Measurements from ENCODE around the gene ADAMTS17.

Gene ADAMTS17

DNA sequence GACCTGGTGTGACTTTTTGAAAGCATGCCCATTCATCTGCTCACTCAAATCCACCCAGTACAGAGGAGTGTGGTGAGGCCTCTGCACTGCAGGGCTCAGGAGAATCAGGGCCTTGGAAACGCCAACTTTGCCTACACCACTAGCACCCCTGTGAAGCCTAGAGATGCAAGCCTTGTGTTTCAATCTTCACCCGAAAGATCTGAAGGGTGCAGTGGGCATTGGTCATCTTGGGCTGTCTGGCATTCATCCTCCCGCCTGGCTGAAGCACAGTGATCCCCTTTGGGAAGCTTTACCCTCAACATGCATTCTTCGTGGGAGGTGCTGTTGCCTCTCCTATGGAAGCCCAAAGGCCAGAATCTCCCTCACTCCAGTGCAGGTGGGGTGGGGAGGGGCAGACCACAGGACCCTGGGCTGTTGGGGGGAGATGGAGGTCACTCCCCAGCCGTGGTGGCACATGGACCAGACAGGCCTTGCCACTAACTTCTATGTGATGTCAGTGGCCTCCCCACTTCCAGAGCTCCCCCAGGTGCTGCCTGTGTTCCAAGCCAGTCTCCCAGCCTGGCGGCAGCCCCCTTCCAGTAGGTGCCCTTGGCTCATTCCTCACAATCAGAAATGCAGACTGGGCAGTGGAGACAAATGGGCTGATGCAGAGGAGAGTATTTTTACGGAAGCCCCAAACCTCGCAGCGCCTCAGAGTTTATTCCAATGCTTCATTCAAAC lies 92.5 kb downstream of the ADAMTS17 start:
- Mint-ChIP-seq H3K27ac (no peak overlapping the region), H3K36me3 (no peaks in the 10 kb centered on the region), H3K27me3 (no peaks in the 10 kb centered on the region), H3K9me3 (peaks cover 2% of the 10 kb centered on the region), H3K4me1 (no peaks in the 10 kb centered on the region), H3K4me3 (no peak overlapping the region)
- no peak for DNase-seq (ENCODE audit: low spot score in 2 of 2)
- ATAC-seq (ENCODE audit: low read depth), result no peak

DNA sequence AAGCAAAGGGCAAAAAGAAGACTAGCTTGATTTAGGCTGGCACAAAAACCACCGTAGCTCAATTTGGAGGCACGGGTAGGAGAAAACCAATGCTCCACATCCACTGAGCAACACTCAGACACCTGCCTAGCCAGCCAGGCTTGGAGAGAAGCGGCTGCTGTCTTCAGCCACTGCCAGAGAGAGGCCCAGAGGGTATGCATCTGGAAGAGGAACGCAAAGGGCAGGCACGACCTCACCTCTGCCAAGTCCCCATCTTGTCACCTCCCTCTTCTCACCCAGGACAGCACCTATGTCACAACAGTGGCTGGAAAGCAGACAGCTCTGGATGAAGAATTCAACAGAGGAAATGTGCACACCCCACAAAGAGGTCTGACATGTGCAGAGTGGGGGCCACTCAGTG lies 93.5 kb downstream of the ADAMTS17 start:
- no peak overlapping the region for H3K27ac Mint-ChIP-seq
- H3K27me3 Mint-ChIP-seq, result no peaks in the 10 kb centered on the region
- H3K4me3 Mint-ChIP-seq, result no peak overlapping the region
- DNase-seq (ENCODE audit: low spot score in 2 of 2) (no peak), ATAC-seq (ENCODE audit: low read depth) (no peak)
- no peaks in the 10 kb centered on the region for H3K4me1 Mint-ChIP-seq
- H3K9me3 Mint-ChIP-seq, result peaks cover 2% of the 10 kb centered on the region
- H3K36me3 Mint-ChIP-seq, result no peaks in the 10 kb centered on the region

DNA sequence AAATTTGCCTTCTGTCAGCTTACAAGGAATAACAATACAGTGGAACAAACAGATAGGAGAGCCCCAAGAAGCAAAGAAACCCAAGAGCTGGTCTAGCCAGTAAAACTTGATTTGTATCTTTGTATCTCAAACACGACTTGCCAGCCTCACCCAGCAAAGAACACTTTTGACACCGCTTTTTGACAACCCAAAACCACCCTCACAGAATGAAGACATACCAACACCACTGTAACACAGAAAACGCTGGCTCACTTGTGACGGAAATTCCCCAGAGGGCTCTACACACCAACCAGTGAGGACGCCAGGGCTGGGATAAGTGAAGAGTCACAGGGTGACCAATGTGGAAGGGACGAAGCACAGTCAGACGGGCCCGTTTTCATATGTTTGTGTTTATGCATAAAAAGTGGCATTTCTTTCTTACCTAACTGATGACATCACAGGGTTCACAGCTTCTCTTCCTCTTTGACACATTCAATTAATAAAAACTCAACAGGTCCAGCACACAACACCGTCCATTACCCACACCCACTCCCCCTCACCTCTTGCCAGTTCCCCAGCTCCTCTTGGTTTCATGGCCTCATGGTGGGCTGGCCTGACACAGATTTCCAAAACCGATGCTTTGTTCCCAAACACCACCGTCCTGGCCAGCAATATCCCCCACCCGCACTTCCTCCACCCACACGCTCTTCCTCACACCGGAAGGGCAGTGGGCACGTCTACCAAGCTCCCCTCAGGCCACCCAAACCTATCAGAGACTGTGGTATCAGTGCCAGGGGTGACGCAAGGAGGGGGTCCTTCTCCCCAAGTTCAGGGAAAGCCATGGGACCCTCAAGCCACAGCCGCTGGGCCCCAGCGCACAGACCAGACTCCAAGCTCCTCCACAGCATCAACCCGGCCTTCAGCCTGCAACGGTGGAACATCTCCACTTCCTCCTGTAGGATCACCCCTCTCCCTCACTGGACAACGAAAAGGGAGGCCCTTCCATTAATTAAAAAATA lies 94.2 kb downstream of the ADAMTS17 start:
- Mint-ChIP-seq H3K9me3 (peaks cover 3% of the 10 kb centered on the region), H3K4me1 (no peaks in the 10 kb centered on the region), H3K27ac (no peak overlapping the region), H3K36me3 (no peaks in the 10 kb centered on the region), H3K4me3 (no peak overlapping the region), H3K27me3 (no peaks in the 10 kb centered on the region)
- DNase-seq (ENCODE audit: low spot score in 2 of 2), result no peak
- ATAC-seq (ENCODE audit: low read depth), result no peak

- DNase-seq (ENCODE audit: low spot score in 2 of 2) (no peak), ATAC-seq (ENCODE audit: low read depth) (no peak)
- Mint-ChIP-seq H3K36me3 (no peaks in the 10 kb centered on the region), H3K27ac (no peak overlapping the region), H3K9me3 (peaks cover 8% of the 10 kb centered on the region), H3K4me3 (no peak overlapping the region), H3K27me3 (no peaks in the 10 kb centered on the region), H3K4me1 (no peaks in the 10 kb centered on the region)
Measured at GRCh38 chr15:100245855-100246254, 95.9 kb downstream of the ADAMTS17 start.

DNA sequence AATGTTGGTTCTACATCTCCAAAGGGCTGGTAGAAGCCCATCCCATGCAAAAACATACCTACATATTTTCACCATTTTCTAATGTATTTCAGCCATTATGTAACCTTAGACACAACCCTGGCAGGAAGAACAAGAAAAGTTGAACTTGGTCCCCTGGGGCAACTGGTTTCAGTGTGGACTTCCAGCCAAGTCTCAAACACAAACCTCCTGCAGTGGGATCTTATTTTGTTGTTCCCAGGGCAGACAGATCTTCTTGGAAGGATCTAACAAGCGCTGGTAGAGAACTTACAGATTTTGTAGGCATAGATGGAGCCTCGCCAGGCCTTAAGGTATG lies 96.3 kb downstream of the ADAMTS17 start:
- no peaks in the 10 kb centered on the region for H3K27me3 Mint-ChIP-seq
- ATAC-seq (ENCODE audit: low read depth), result no peak
- no peaks in the 10 kb centered on the region for H3K36me3 Mint-ChIP-seq
- H3K4me3 Mint-ChIP-seq, result no peak overlapping the region
- H3K27ac Mint-ChIP-seq, result no peak overlapping the region
- H3K9me3 Mint-ChIP-seq, result peaks cover 8% of the 10 kb centered on the region
- DNase-seq (ENCODE audit: low spot score in 2 of 2), result no peak
- no peaks in the 10 kb centered on the region for H3K4me1 Mint-ChIP-seq

DNA sequence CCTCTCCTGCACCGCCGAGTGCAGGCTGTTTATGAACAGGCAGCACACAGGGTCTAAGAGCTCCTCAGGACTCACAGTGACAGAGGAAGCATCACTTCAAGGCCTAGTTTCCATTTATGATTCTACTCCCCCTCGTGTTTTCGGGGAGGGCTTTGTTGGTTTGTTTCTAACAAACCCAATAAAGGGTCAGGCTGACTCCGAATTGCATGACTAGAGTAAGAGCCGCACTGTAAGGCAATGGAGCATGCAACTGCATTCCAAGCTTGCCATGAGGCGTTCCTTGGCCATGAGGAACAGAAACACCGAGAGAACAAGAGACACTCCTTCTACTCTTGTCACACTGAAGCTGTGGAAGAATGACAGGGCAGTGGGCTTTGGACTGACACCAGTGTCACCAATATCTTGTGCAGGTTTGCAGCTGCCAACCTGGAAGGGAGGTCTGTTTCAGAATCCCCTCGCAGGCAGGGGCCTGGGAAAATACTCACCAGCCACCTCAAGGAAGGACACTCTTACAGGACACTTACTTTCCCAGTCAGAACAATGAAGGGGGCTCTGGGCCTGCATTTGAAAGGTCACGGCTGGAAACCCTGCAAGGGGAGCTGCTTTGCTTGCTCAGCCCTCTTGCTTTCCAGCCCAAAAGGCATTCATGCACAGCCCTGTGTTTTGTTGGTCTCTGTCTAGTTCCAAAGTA lies 96.8 kb downstream of the ADAMTS17 start:
- no peak overlapping the region for H3K4me3 Mint-ChIP-seq
- H3K9me3 Mint-ChIP-seq, result peaks cover 8% of the 10 kb centered on the region
- H3K27me3 Mint-ChIP-seq, result no peaks in the 10 kb centered on the region
- no peak for DNase-seq (ENCODE audit: low spot score in 2 of 2)
- H3K36me3 Mint-ChIP-seq, result no peaks in the 10 kb centered on the region
- no peaks in the 10 kb centered on the region for H3K4me1 Mint-ChIP-seq
- no peak for ATAC-seq (ENCODE audit: low read depth)
- H3K27ac Mint-ChIP-seq, result no peak overlapping the region

DNA sequence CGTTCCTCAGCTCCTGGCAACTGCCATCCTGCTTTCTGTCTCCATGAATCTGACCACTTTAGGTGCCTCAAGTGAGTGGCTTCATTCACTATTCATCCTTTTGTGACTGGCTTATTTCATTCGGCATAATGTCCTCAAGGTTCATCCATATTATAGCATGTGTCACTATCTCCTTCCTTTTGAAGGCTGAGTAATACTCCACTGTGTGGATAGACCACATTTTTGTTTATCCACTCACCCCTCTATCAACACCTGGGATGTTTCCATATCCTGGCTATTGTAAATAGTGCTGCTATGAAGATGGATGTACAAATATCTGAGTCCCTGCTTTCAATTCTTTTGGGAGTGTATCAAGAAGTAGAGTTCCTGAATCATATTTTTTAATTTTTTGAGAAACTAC lies 98.8 kb downstream of the ADAMTS17 start:
- DNase-seq (ENCODE audit: low spot score in 2 of 2) (no peak), ATAC-seq (ENCODE audit: low read depth) (no peak)
- H3K4me1 Mint-ChIP-seq, result no peaks in the 10 kb centered on the region
- no peak overlapping the region for H3K4me3 Mint-ChIP-seq
- peaks cover 1% of the 10 kb centered on the region for H3K27me3 Mint-ChIP-seq
- H3K36me3 Mint-ChIP-seq, result no peaks in the 10 kb centered on the region
- H3K9me3 Mint-ChIP-seq, result peaks cover 8% of the 10 kb centered on the region
- H3K27ac Mint-ChIP-seq, result no peak overlapping the region

DNA sequence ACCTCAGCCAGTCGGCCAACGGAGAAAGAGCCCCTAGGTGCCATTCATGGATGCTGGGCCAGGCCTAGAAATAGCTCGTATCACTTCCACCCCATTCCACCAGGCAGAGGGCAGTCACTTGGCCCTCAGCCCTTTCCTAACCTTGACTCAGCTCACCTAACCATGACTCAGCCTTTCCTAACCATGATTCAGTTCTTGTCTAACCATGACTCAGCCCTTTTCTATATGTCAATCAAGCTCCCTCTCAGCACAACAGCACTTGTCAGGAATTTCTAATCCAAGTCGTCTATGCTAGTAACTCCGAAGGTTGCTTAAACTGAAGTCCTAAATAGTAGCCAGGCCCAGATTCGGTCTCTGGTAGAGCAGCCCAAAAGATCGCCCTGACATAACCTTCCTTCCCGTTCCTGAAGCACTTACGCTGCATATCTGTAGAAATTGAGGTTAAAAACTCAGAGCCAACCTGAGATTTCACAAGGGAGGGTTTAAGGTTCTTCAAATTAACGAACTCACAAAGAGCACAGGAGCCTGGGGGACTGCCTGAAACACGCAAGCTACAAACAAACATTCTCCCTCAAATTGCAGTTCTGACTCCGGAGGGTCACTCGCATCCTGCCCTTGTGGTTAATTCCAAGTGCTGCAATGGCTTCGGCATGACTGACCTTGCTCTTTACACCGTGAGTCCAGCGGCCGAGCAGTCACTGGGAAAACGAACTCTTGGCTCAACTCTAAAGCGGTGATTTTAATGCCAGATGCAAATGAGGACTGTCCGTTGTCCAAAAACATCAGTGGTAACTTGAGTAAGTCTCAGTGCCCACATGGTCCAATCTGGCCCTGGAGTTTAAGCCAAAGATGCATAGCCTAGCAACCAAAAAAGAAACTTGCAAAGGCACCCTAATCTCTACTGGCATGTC lies 99.9 kb downstream of the ADAMTS17 start:
- ATAC-seq (ENCODE audit: low read depth), result no peak
- Mint-ChIP-seq H3K27ac (no peak overlapping the region), H3K27me3 (peaks cover 4% of the 10 kb centered on the region), H3K4me3 (no peak overlapping the region), H3K4me1 (no peaks in the 10 kb centered on the region), H3K9me3 (peaks cover 8% of the 10 kb centered on the region), H3K36me3 (no peaks in the 10 kb centered on the region)
- DNase-seq (ENCODE audit: low spot score in 2 of 2), result no peak

- Mint-ChIP-seq H3K4me1 (no peaks in the 10 kb centered on the region), H3K9me3 (peaks cover 3% of the 10 kb centered on the region), H3K27ac (no peak overlapping the region), H3K36me3 (no peaks in the 10 kb centered on the region), H3K27me3 (peaks cover 6% of the 10 kb centered on the region), H3K4me3 (no peak overlapping the region)
- DNase-seq (ENCODE audit: low spot score in 2 of 2) (no peak), ATAC-seq (ENCODE audit: low read depth) (no peak)
Measured at GRCh38 chr15:100236981-100237720, 104.6 kb downstream of the ADAMTS17 start.

DNA sequence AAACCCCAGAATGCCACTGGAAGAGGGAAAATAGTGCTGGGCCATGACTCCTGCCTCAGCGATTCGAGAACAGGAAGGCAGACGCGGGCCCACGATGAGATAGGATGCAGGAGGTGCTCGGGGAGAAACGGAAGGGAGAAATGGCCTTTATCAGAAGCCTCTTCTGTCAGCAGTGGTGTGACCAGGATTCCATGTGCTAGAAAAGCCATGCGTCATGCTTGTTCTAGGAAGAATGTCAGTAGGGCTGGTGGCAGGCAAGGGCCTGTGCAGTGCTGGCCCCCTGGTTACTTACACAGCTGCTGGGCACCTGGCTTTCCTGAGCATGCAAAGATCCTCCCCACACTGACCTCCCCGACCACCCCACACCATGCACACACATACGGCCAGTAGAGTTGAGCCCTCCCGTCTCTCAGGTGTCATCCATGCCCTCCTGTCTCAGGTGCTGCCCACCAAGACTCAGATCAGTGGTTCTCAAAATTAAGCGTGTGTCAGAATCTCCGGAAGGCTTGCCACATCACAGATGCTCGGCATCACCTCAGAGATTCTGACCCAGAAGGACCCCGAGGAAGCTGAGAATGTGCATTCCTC lies 106.7 kb downstream of the ADAMTS17 start:
- DNase-seq (ENCODE audit: low spot score in 2 of 2) (no peak), ATAC-seq (ENCODE audit: low read depth) (no peak)
- Mint-ChIP-seq H3K4me1 (no peaks in the 10 kb centered on the region), H3K9me3 (no peaks in the 10 kb centered on the region), H3K27ac (no peak overlapping the region), H3K27me3 (peaks cover 8% of the 10 kb centered on the region), H3K36me3 (no peaks in the 10 kb centered on the region), H3K4me3 (no peak overlapping the region)

DNA sequence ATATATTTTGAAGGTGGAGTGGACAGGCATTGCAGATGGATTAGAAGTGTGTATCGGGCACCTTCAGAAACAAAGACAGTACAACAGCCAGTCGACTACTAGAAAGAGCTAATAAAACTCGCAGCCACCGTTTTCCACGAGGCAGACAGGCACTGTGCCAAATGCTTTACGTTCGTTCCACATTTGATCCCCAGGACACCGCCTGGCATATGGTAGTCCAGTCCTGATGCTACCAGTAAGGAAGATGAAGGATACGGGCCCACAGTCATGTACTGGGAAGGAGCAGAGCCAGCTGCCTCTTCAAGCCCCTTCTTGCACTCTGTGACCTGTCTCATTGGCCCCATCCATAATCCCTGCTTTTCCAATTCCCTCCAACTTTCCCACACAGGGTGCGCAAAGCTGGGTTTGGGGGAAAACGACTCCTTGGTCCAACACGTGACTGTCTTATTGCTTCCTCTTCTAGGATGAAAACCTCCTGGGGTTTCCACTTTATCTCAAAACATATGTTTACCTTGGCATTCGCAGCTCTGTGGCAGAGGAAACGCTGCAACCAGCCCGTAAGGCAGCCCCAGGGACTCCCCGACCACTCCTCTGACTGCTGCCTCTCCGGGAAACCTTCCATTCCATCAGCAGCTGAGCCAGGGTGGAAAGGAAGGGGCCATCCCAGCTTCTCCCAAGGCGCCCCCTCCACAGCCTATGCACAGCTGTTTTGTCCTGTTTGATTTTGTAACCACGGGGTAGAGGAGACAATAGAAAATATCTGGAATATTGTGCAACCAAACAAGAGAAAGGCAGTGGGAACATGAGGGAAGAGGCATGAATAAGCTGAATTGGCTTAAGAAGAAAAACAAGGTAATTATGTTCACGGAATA lies 107.4 kb downstream of the ADAMTS17 start:
- H3K4me1 Mint-ChIP-seq, result no peaks in the 10 kb centered on the region
- no peak overlapping the region for H3K27ac Mint-ChIP-seq
- H3K36me3 Mint-ChIP-seq, result no peaks in the 10 kb centered on the region
- H3K9me3 Mint-ChIP-seq, result no peaks in the 10 kb centered on the region
- H3K27me3 Mint-ChIP-seq, result peaks cover 8% of the 10 kb centered on the region
- DNase-seq (ENCODE audit: low spot score in 2 of 2) (no peak), ATAC-seq (ENCODE audit: low read depth) (no peak)
- H3K4me3 Mint-ChIP-seq, result no peak overlapping the region

DNA sequence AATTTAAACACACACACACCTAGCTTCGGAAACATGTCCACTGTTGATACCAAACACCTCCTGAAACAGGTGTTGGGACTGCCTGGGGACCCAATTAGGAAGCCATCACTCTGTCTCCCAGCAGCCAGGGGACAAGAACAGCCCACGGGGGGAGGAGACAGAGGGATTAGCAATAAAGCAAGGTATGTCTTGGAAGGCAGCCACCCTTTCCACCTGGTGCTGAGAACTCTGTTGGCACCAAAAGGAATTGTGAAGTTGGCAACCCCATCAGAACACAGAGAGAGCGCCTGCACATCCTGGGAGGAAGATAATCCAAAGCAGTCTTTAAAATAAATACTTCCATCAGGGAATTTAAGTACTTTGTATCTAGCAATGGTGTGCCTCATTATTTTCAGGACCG lies 111.0 kb downstream of the ADAMTS17 start:
- Mint-ChIP-seq H3K9me3 (peaks cover 3% of the 10 kb centered on the region), H3K36me3 (no peaks in the 10 kb centered on the region), H3K4me1 (no peaks in the 10 kb centered on the region), H3K27ac (no peak overlapping the region), H3K4me3 (no peak overlapping the region), H3K27me3 (peaks cover 7% of the 10 kb centered on the region)
- DNase-seq (ENCODE audit: low spot score in 2 of 2) (no peak), ATAC-seq (ENCODE audit: low read depth) (no peak)
